ENCODE results near the gene KLRF1. TPM values are rescaled to one million over a fixed set of nuclear protein-coding genes. Genes with fewer than 3 reads are reported as not detected.

The KLRF1 gene
- polyA plus RNA-seq, 1 of the 3 experiments (the other 2 are of a cell fraction) = not detected

DNA sequence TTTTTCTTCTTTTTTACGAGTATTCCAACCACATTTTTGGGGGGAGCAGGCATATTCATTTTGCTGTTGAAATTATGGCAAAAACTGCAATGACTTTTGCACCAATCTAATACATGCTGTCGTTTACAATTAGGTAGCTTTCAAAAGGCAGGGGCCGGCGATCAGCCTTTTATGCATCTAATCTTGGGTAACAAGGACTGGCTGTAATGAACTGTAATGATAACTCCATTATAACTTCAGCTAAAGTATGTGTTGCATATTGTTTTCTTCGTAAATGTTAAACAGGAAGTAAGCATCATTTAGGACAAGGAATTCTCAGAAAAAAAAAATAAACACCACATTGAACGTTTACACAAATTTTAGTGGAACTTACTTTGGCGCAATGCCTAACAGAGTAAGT lies 30.3 kb upstream of the KLRF1 start:
- DNase-seq = no peak
- Histone ChIP-seq H4K20me1 (ENCODE audit: insufficient read depth) (no peaks in the 10 kb centered on the region), H3F3A (replicated peaks; ENCODE audit: insufficient read depth) (no peaks in the 10 kb centered on the region), H3K4me3 (ENCODE audit: low read depth in 2 of 2, low read length in 1 of 2) (no peak overlapping the region), H3K36me3 (replicated peaks in 1 of 2; ENCODE audit: control insufficient read depth in 1 of 2, insufficient read depth in 2 of 2, low read length in 1 of 2) (no peaks in the 10 kb centered on the region), H3K79me2 (ENCODE audit: insufficient read depth) (no peaks in the 10 kb centered on the region), H3K4me1 (ENCODE audit: control insufficient read depth in 1 of 2, insufficient read depth in 2 of 2, low read depth in 1 of 2, low read length in 1 of 2) (no peaks in the 10 kb centered on the region), H3K9me2 (no peaks in the 10 kb centered on the region), H3K27me3 (ENCODE audit: insufficient read depth) (no peaks in the 10 kb centered on the region; the same call in 1 of the 2 replicates), H3K9ac (no peak overlapping the region), H3K4me2 (no peak overlapping the region), H3K27ac (ENCODE audit: low read depth in 2 of 2, low read length in 1 of 2) (no peak overlapping the region), H3K9me3 (no peaks in the 10 kb centered on the region), H2AFZ (ENCODE audit: low read depth) (no peak overlapping the region)
- POLR2A ChIA-PET = no interaction called here
- CTCF ChIA-PET = interaction anchor here (0.8 to 2.1 kb wide), 2 partner anchors 47 to 110 kb away, joined by 3 to 7 read pairs; no protein-coding TSS in a partner anchor
- TF ChIP-seq TEAD4 (IDR thresholded peaks at IDR 0.05; ENCODE audit: borderline replicate concordance, insufficient read depth) (no peak), ZBTB33 (IDR thresholded peaks at IDR 0.05; ENCODE audit: borderline replicate concordance, low read depth) (no peak), USF2 (IDR thresholded peaks at IDR 0.05; ENCODE audit: borderline replicate concordance, low read depth, low read length) (no peak), PBX3 (IDR thresholded peaks at IDR 0.05) (no peak), NFIC (IDR thresholded peaks at IDR 0.05; ENCODE audit: borderline replicate concordance) (no peak), RCOR1 (IDR thresholded peaks at IDR 0.05; ENCODE audit: low read length) (no peak)
- TF ChIP-seq, protein P1, sequence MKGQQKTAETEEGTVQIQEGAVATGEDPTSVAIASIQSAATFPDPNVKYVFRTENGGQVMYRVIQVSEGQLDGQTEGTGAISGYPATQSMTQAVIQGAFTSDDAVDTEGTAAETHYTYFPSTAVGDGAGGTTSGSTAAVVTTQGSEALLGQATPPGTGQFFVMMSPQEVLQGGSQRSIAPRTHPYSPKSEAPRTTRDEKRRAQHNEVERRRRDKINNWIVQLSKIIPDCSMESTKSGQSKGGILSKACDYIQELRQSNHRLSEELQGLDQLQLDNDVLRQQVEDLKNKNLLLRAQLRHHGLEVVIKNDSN (IDR thresholded peaks at IDR 0.05; ENCODE audit: borderline replicate concordance, low read depth) = no peak
- WGBS (ENCODE audit: low lambda C conversion rate) = 14% methylated on average over 7 of the region's 7 CpGs

GRCh38 chr12:9797722-9798619 lies 29.3 kb upstream of the KLRF1 start:
- DNase-seq = no peak
- Histone ChIP-seq H3K27me3 (ENCODE audit: insufficient read depth) (no peaks in the 10 kb centered on the region; the same call in 1 of the 2 replicates), H3K79me2 (ENCODE audit: insufficient read depth) (no peaks in the 10 kb centered on the region), H3K36me3 (replicated peaks in 1 of 2; ENCODE audit: control insufficient read depth in 1 of 2, insufficient read depth in 2 of 2, low read length in 1 of 2) (no peaks in the 10 kb centered on the region), H3F3A (replicated peaks; ENCODE audit: insufficient read depth) (no peaks in the 10 kb centered on the region), H3K9me2 (no peaks in the 10 kb centered on the region), H3K9me3 (no peaks in the 10 kb centered on the region), H3K4me3 (ENCODE audit: low read depth in 2 of 2, low read length in 1 of 2) (no peak overlapping the region), H3K4me1 (ENCODE audit: control insufficient read depth in 1 of 2, insufficient read depth in 2 of 2, low read depth in 1 of 2, low read length in 1 of 2) (no peaks in the 10 kb centered on the region), H2AFZ (ENCODE audit: low read depth) (no peak overlapping the region), H3K9ac (no peak overlapping the region), H3K4me2 (no peak overlapping the region), H3K27ac (ENCODE audit: low read depth in 2 of 2, low read length in 1 of 2) (no peak overlapping the region), H4K20me1 (ENCODE audit: insufficient read depth) (no peaks in the 10 kb centered on the region)
- TF ChIP-seq NFIC (IDR thresholded peaks at IDR 0.05; ENCODE audit: borderline replicate concordance) = no peak
- no peak for TF ChIP-seq MEF2A (IDR thresholded peaks at IDR 0.05; ENCODE audit: borderline replicate concordance, low read depth)
- no peak for TF ChIP-seq RXRA (IDR thresholded peaks at IDR 0.05; ENCODE audit: borderline replicate concordance, low read depth)
- TF ChIP-seq, protein P2, sequence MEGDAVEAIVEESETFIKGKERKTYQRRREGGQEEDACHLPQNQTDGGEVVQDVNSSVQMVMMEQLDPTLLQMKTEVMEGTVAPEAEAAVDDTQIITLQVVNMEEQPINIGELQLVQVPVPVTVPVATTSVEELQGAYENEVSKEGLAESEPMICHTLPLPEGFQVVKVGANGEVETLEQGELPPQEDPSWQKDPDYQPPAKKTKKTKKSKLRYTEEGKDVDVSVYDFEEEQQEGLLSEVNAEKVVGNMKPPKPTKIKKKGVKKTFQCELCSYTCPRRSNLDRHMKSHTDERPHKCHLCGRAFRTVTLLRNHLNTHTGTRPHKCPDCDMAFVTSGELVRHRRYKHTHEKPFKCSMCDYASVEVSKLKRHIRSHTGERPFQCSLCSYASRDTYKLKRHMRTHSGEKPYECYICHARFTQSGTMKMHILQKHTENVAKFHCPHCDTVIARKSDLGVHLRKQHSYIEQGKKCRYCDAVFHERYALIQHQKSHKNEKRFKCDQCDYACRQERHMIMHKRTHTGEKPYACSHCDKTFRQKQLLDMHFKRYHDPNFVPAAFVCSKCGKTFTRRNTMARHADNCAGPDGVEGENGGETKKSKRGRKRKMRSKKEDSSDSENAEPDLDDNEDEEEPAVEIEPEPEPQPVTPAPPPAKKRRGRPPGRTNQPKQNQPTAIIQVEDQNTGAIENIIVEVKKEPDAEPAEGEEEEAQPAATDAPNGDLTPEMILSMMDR (IDR thresholded peaks at IDR 0.05) = peak; percentile 21; the same call in 1 of the 2 replicates
- no peak for TF ChIP-seq YY1 (IDR thresholded peaks at IDR 0.05; ENCODE audit: low read depth)
- TF ChIP-seq RAD21 (IDR thresholded peaks at IDR 0.05; ENCODE audit: low read length) = 0 out of 2 replicates have a peak, but pooled peaks have one; percentile 25
- CTCF ChIA-PET = interaction anchor here (2.1 kb wide), 1 partner anchor 48 kb away, joined by 7 read pairs; no protein-coding TSS in a partner anchor
- POLR2A ChIA-PET = no interaction called here
- 9% methylated on average over 7 of the region's 7 CpGs for WGBS (ENCODE audit: low lambda C conversion rate)
